Keratinocyte (primary cell): ENCODE results near the gene TMEM217. TPM values are rescaled to one million over a fixed set of nuclear protein-coding genes. Genes with fewer than 3 reads are reported as not detected.
"Not testable (repeated sequence)": the region's sequence is repeated elsewhere in the genome, so short reads cannot be mapped to it uniquely, and the experiment has no call there.

Experiments used
- DNase-seq: peaks from one replicate; pipeline ENCODE4 v3.0.0-alpha.2; 2011; ENCODE audit warnings: low read depth, missing footprints, low spot score
- FAIRE-seq: peaks from 2 replicates; lab custom pipeline; 2011; peaks lifted over from hg19 to GRCh38; lab: Jason Lieb, UNC
- H2AFZ ChIP-seq: 2 replicates; pipeline ENCODE4 v1.6.0; 2012; ENCODE audit warnings: low read length, control low read depth, inconsistent platforms; ENCODE audit not compliant: control insufficient read depth
- H3K27ac ChIP-seq: 2 replicates; pipeline ENCODE4 v1.5.1; 2011; ENCODE audit warnings: low read length; ENCODE audit not compliant: control insufficient read depth, insufficient read depth
- H3K27me3 ChIP-seq: 3 replicates; pipeline ENCODE4 v1.6.0; 2011; ENCODE audit warnings: low read length; ENCODE audit not compliant: control insufficient read depth, insufficient read depth; ENCODE audit errors: extremely low read depth
- H3K36me3 ChIP-seq, 2 experiments: 2 replicates in 1 of 2; 3 replicates in 1 of 2; pipeline ENCODE4 v1.5.1; 2011; ENCODE audit warnings: low read length in 2 of 2, mild to moderate bottlenecking in 1 of 2; ENCODE audit not compliant: control insufficient read depth in 2 of 2, insufficient read depth in 2 of 2; ENCODE audit errors: extremely low read depth in 1 of 2
- H3K4me1 ChIP-seq: 3 replicates; pipeline ENCODE4 v1.5.1; 2011; ENCODE audit warnings: low read length; ENCODE audit not compliant: control insufficient read depth, insufficient read depth; ENCODE audit errors: extremely low read depth
- H3K4me2 ChIP-seq: 3 replicates; pipeline ENCODE4 v1.6.0; 2011; ENCODE audit warnings: low read depth, low read length; ENCODE audit not compliant: control insufficient read depth, insufficient read depth; ENCODE audit errors: extremely low read depth
- H3K4me3 ChIP-seq, 3 experiments: fragments of 200-600 bp in 1 of 3; sonication (generic) in 1 of 3; 2 replicates in 2 of 3; 3 replicates in 1 of 3; pipeline ENCODE4 v1.5.1; 2011 to 2016; ENCODE audit warnings: low read length in 3 of 3, mild to moderate bottlenecking in 3 of 3, control low read depth in 2 of 3, inconsistent platforms in 1 of 3, low read depth in 1 of 3, mixed read lengths in 1 of 3, mixed run types in 1 of 3, moderate library complexity in 1 of 3; ENCODE audit not compliant: control insufficient read depth in 2 of 3, insufficient read depth in 2 of 3; ENCODE audit errors: extremely low read depth in 1 of 3
- H3K79me2 ChIP-seq: 2 replicates; pipeline ENCODE4 v1.6.0; 2012; ENCODE audit warnings: low read length; ENCODE audit not compliant: control insufficient read depth, insufficient read depth
- H3K9ac ChIP-seq: 3 replicates; pipeline ENCODE4 v1.6.0; 2011; ENCODE audit warnings: low read length; ENCODE audit not compliant: control insufficient read depth, insufficient read depth; ENCODE audit errors: extremely low read depth
- H3K9me1 ChIP-seq: 3 replicates; pipeline ENCODE4 v1.6.0; 2011; ENCODE audit warnings: low read length; ENCODE audit not compliant: control insufficient read depth, insufficient read depth; ENCODE audit errors: extremely low read depth
- H3K9me3 ChIP-seq: 2 replicates; pipeline ENCODE4 v1.5.1; 2012; ENCODE audit warnings: low read depth, low read length; ENCODE audit not compliant: control insufficient read depth
- H4K20me1 ChIP-seq: 3 replicates; pipeline ENCODE4 v1.6.0; 2011; ENCODE audit warnings: low read length; ENCODE audit not compliant: control insufficient read depth, insufficient read depth; ENCODE audit errors: extremely low read depth
- CTCF ChIP-seq, 3 experiments: IDR thresholded peaks in 1 of 3; conservative IDR thresholded peaks in 1 of 3; optimal IDR thresholded peaks in 1 of 3; 2 replicates in 2 of 3; 3 replicates in 1 of 3; pipeline versions ENCODE3 to v1.5.1; 2011; ENCODE audit warnings: low read length in 3 of 3, mild to moderate bottlenecking in 3 of 3, moderate library complexity in 2 of 3, control low read depth in 1 of 3, inconsistent platforms in 1 of 3; ENCODE audit not compliant: insufficient read depth in 2 of 3; ENCODE audit errors: extremely low read depth in 1 of 3
- EZH2 ChIP-seq: IDR thresholded peaks from one replicate; pipeline ENCODE4 v1.6.1; 2012; ENCODE audit warnings: inconsistent platforms, mild to moderate bottlenecking, low read length, moderate library complexity
- dilution Hi-C: fragments of 300-500 bp; cut with MboI; formaldehyde crosslinking; loops from one replicate; pipeline ENCODE4 v1.7.0; 2020; ENCODE audit warnings: low sequenced_read_pairs; ENCODE audit not compliant: extremely low pct_ligation_motif_present
- polyA plus RNA-seq, 5 experiments: library from polyadenylated mRNA; depleted of rRNA in 3 of 5; stranded (reverse) in 3 of 5; stranded (forward) in 1 of 5; unstranded in 1 of 5; fragments of >200 nt; gene quantifications; 1 replicate in 1 of 5; 2 replicates in 3 of 5; 3 replicates in 1 of 5; pipeline versions ENCODE4 v1.2.1 to v1.2.3, GENCODE V29; 2011 to 2012; ENCODE audit warnings: missing spikeins in 2 of 5, low read depth in 1 of 5, low replicate concordance in 1 of 5

The TMEM217 gene
- polyA plus RNA-seq, 1 donor (not counting 4 experiments of a cell fraction or from before 2014, with no cell fraction given) = 0.80 TPM

DNA sequence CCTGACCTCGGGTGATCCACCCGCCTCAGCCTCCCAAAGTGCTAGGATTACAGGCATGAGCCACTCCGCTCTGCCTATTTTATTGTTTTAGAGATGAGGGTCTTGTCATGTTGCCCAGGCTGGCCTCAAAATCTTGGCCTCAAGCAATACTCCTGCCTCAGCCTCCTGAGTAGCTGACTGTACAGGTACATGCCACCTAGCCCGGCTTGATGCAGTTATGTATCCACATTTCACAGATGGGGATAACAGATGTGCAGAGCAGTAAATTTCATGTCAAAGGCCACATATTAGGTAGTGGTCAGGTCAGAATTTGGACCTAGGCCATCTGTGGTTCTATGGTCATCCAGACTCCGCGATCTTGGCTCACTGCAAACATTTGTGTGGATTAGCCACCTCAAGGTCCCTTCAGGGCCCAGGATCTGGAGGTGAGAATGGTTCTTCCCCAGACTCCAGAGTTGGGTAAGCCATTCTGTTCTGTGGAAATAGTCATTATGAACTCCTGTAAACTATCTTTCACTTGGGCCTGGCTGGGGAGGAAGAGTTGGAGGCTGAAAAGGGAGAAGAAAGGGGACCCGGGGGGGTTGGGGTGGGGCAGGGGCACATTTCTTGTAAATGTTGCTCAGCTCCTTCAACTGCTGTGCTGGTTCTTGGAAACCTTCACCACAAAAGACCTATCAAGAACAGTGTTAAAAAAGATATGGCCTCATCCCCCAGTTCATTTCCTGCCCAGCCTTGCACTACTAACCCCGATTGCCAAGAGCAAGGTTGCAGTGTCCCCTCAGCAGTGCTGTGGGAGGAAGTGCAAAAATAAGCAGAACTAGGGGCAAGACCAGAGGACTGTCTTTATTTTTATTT is 75.0 kb downstream of the TMEM217 start:
- FAIRE-seq (no peak), DNase-seq (no peak)
- H3K27ac ChIP-seq = no peak overlapping the region
- no peak overlapping the region for H2AFZ ChIP-seq
- H3K79me2 ChIP-seq = no peaks in the 10 kb centered on the region
- no peak overlapping the region for H3K4me2 ChIP-seq
- no peaks in the 10 kb centered on the region for H3K9me1 ChIP-seq
- no peak for TF ChIP-seq CTCF (optimal IDR thresholded peaks at IDR 0.05 in 1 of 3, IDR thresholded peaks at IDR 0.05 in 1 of 3, conservative IDR thresholded peaks at IDR 0.05 in 1 of 3; ENCODE audit: extremely low read depth in 1 of 3, insufficient read depth in 2 of 3, low read length in 3 of 3)
- TF ChIP-seq EZH2 = no peak
- H4K20me1 ChIP-seq = no peaks in the 10 kb centered on the region
- dilution Hi-C loops = no loop called here
- H3K4me1 ChIP-seq = no peaks in the 10 kb centered on the region
- no peaks in the 10 kb centered on the region for H3K27me3 ChIP-seq
- H3K9ac ChIP-seq = no peak overlapping the region
- no peaks in the 10 kb centered on the region for H3K36me3 ChIP-seq
- H3K9me3 ChIP-seq = no peaks in the 10 kb centered on the region
- H3K4me3 ChIP-seq = no peak overlapping the region

GRCh38 chr6:37180610-37181009 is 77.3 kb downstream of the TMEM217 start:
- H3K4me2 ChIP-seq, H4K20me1 ChIP-seq, H3K27me3 ChIP-seq, DNase-seq, H3K9ac ChIP-seq, H3K9me3 ChIP-seq, H3K79me2 ChIP-seq, dilution Hi-C loops, H2AFZ ChIP-seq, H3K27ac ChIP-seq, H3K4me1 ChIP-seq, FAIRE-seq, H3K4me3 ChIP-seq, H3K36me3 ChIP-seq, H3K9me1 ChIP-seq: not testable (repeated sequence)
